IMR-90 (cell line): ENCODE measurements around the gene SLAMF1.

Experiments used
- CHD1 ChIP-seq: IDR thresholded peaks from 2 replicates; pipeline ENCODE4 v1.6.1; 2012; ENCODE audit warnings: low read depth, low read length, improper control_type of control experiment
- FOS ChIP-seq: fragments of 150-350 bp; IDR thresholded peaks from 2 replicates; pipeline ENCODE4 v1.6.1; 2016; ENCODE audit warnings: low read depth, low read length
- POLR2A ChIP-seq: IDR thresholded peaks from 2 replicates; pipeline ENCODE4 v1.6.1; 2012; ENCODE audit warnings: mild to moderate bottlenecking, low read depth, low read length
- RAD21 ChIP-seq: IDR thresholded peaks from 2 replicates; pipeline ENCODE4 v1.6.1; 2012; ENCODE audit warnings: low read length, improper control_type of control experiment
- RFX5 ChIP-seq: IDR thresholded peaks from 2 replicates; pipeline ENCODE4 v1.8.0; 2012; ENCODE audit warnings: low read depth, mild to moderate bottlenecking, low read length, moderate library complexity
- SMC3 ChIP-seq: fragments of 150-350 bp; IDR thresholded peaks from 2 replicates; pipeline ENCODE4 v1.6.1; 2016; ENCODE audit warnings: low read depth, mild to moderate bottlenecking, antibody characterized with exemption, low read length, moderate library complexity
- TF ChIP-seq, protein P1 (sequence below): conservative IDR thresholded peaks from 2 replicates; pipeline ENCODE4 v1.5.1; 2012; ENCODE audit warnings: mild to moderate bottlenecking, low read depth, low read length, improper control_type of control experiment
- TF ChIP-seq, protein P2 (sequence below): fragments of 150-350 bp; IDR thresholded peaks from 2 replicates; pipeline ENCODE4 v1.6.1; 2017; ENCODE audit warnings: mild to moderate bottlenecking, antibody characterized with exemption, low read length, low read depth
- TF ChIP-seq, protein P3 (sequence below): fragments of 150-350 bp; IDR thresholded peaks from 2 replicates; pipeline ENCODE4 v1.6.1; 2016; ENCODE audit warnings: low read depth, mild to moderate bottlenecking, low read length, moderate library complexity, borderline replicate concordance

- no peak for TF ChIP-seq RFX5
- no peak for TF ChIP-seq POLR2A
- TF ChIP-seq CHD1: no peak
- TF ChIP-seq, protein P1, sequence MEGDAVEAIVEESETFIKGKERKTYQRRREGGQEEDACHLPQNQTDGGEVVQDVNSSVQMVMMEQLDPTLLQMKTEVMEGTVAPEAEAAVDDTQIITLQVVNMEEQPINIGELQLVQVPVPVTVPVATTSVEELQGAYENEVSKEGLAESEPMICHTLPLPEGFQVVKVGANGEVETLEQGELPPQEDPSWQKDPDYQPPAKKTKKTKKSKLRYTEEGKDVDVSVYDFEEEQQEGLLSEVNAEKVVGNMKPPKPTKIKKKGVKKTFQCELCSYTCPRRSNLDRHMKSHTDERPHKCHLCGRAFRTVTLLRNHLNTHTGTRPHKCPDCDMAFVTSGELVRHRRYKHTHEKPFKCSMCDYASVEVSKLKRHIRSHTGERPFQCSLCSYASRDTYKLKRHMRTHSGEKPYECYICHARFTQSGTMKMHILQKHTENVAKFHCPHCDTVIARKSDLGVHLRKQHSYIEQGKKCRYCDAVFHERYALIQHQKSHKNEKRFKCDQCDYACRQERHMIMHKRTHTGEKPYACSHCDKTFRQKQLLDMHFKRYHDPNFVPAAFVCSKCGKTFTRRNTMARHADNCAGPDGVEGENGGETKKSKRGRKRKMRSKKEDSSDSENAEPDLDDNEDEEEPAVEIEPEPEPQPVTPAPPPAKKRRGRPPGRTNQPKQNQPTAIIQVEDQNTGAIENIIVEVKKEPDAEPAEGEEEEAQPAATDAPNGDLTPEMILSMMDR: no peak
- TF ChIP-seq SMC3: no peak
- TF ChIP-seq, protein P2, sequence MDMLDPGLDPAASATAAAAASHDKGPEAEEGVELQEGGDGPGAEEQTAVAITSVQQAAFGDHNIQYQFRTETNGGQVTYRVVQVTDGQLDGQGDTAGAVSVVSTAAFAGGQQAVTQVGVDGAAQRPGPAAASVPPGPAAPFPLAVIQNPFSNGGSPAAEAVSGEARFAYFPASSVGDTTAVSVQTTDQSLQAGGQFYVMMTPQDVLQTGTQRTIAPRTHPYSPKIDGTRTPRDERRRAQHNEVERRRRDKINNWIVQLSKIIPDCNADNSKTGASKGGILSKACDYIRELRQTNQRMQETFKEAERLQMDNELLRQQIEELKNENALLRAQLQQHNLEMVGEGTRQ: no peak
- TF ChIP-seq FOS: no peak
- no peak for TF ChIP-seq RAD21
- TF ChIP-seq, protein P3, sequence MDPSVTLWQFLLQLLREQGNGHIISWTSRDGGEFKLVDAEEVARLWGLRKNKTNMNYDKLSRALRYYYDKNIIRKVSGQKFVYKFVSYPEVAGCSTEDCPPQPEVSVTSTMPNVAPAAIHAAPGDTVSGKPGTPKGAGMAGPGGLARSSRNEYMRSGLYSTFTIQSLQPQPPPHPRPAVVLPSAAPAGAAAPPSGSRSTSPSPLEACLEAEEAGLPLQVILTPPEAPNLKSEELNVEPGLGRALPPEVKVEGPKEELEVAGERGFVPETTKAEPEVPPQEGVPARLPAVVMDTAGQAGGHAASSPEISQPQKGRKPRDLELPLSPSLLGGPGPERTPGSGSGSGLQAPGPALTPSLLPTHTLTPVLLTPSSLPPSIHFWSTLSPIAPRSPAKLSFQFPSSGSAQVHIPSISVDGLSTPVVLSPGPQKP: no peak
These were observed at the start of gene SLAMF1 for GRCh38 chr1:160646711-160647328.
